Endodermal cell (in vitro differentiated cells): ENCODE data around the gene PTPRN2. TPM values are rescaled to one million over a fixed set of nuclear protein-coding genes. Genes with fewer than 3 reads are reported as not detected.
A peak's percentile ranks its signal among the peaks of the same experiment; 100 is the strongest.

Experiments
- DNase-seq: peaks from one replicate; pipeline ENCODE4 v3.0.0-alpha.2; 2017
- H3K27ac ChIP-seq: 2 replicates; pipeline ENCODE4 v1.5.1; 2013; ENCODE audit warnings: mild to moderate bottlenecking, low read depth, low read length, moderate library complexity
- H3K27me3 ChIP-seq: 2 replicates; pipeline ENCODE4 v1.6.1; 2013; ENCODE audit warnings: mild to moderate bottlenecking, low read length, moderate library complexity; ENCODE audit not compliant: insufficient read depth, control insufficient read depth, poor library complexity, severe bottlenecking
- H3K36me3 ChIP-seq: 2 replicates; pipeline ENCODE4 v1.7.0; 2013; ENCODE audit warnings: mild to moderate bottlenecking, low read length, moderate library complexity; ENCODE audit not compliant: control insufficient read depth, insufficient read depth
- H3K4me1 ChIP-seq: one replicate; pipeline ENCODE4 v1.7.0; 2013; ENCODE audit warnings: low read length; ENCODE audit not compliant: control insufficient read depth, insufficient read depth
- H3K4me3 ChIP-seq: 2 replicates; pipeline ENCODE4 v1.5.1; 2013; ENCODE audit warnings: mild to moderate bottlenecking, low read length, moderate library complexity
- H3K9ac ChIP-seq: 2 replicates; pipeline ENCODE4 v1.6.1; 2013; ENCODE audit warnings: mild to moderate bottlenecking, low read length, moderate library complexity; ENCODE audit not compliant: poor library complexity, severe bottlenecking; ENCODE audit errors: extremely low read depth
- H3K9me3 ChIP-seq: 2 replicates; pipeline ENCODE4 v1.6.1; 2013; ENCODE audit warnings: mild to moderate bottlenecking, low read length, moderate library complexity; ENCODE audit not compliant: control insufficient read depth
- H3K27ac Mint-ChIP-seq: 2 replicates; pipeline ENCODE4 v1.8.0; 2020; ENCODE audit warnings: mixed read lengths
- H3K27me3 Mint-ChIP-seq: 2 replicates; pipeline ENCODE4 v1.8.0; 2021; ENCODE audit warnings: mild to moderate bottlenecking, mixed read lengths; ENCODE audit not compliant: insufficient read depth
- H3K36me3 Mint-ChIP-seq: 2 replicates; pipeline ENCODE4 v1.8.0; 2020; ENCODE audit warnings: low read depth, mixed read lengths
- H3K4me1 Mint-ChIP-seq: 2 replicates; pipeline ENCODE4 v1.8.0; 2020; ENCODE audit warnings: mixed read lengths
- H3K4me3 Mint-ChIP-seq: 2 replicates; pipeline ENCODE4 v1.8.0; 2020; ENCODE audit warnings: mild to moderate bottlenecking, moderate library complexity, mixed read lengths
- H3K9me3 Mint-ChIP-seq: 2 replicates; pipeline ENCODE4 v1.8.0; 2020; ENCODE audit warnings: mild to moderate bottlenecking, mixed read lengths
- WGBS, 2 experiments: methylation state at CpG; one replicate each; pipeline versions ENCODE4 v1.1.5 to v1.1.7; 2013; ENCODE audit warnings: missing lambda C conversion rate in 2 of 2, mixed read lengths in 1 of 2; ENCODE audit not compliant: insufficient coverage in 1 of 2, insufficient read length in 1 of 2; 5-methylcytosine and 5-hydroxymethylcytosine counted together
- total RNA-seq, 2 donors: library from RNA; stranded (reverse); fragmentation: NEBNext Ultra II Directional in 1 of 2; extraction: Animal tissue kit (Norgen Biotek cat#: 25700) in 1 of 2; gene quantifications; 2 replicates in 1 of 2; 3 replicates in 1 of 2; pipeline ENCODE4 v1.2.1, GENCODE V29; 2021
- TF ChIP-seq, protein P1 (sequence below): fragments of 200-600 bp; sonication (generic); conservative IDR thresholded peaks from 2 replicates; pipeline ENCODE4 v1.5.0; 2021; ENCODE audit warnings: antibody characterized with exemption, mild to moderate bottlenecking

Gene PTPRN2
- total RNA-seq, 2 donors from 2014 or later, result 0.69 to 1.2 TPM

GRCh38 chr7:158187694-158187994, 400.0 kb downstream of the PTPRN2 start:
- Histone ChIP-seq H3K27ac (no peak overlapping the region), H3K4me1 (no peaks in the 10 kb centered on the region), H3K9me3 (peaks cover 86% of the 10 kb centered on the region), H3K36me3 (no peaks in the 10 kb centered on the region), H3K27me3 (no peaks in the 10 kb centered on the region), H3K4me3 (no peak overlapping the region), H3K9ac (no peak overlapping the region)
- TF ChIP-seq, protein P1, sequence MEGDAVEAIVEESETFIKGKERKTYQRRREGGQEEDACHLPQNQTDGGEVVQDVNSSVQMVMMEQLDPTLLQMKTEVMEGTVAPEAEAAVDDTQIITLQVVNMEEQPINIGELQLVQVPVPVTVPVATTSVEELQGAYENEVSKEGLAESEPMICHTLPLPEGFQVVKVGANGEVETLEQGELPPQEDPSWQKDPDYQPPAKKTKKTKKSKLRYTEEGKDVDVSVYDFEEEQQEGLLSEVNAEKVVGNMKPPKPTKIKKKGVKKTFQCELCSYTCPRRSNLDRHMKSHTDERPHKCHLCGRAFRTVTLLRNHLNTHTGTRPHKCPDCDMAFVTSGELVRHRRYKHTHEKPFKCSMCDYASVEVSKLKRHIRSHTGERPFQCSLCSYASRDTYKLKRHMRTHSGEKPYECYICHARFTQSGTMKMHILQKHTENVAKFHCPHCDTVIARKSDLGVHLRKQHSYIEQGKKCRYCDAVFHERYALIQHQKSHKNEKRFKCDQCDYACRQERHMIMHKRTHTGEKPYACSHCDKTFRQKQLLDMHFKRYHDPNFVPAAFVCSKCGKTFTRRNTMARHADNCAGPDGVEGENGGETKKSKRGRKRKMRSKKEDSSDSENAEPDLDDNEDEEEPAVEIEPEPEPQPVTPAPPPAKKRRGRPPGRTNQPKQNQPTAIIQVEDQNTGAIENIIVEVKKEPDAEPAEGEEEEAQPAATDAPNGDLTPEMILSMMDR, result no peak
- 88% methylated on average over 4 to 7 of the region's 7 CpGs for WGBS, 2 experiments
- H3K27ac Mint-ChIP-seq, result peak overlapping the region; percentile 41
- H3K27me3 Mint-ChIP-seq, result no peaks in the 10 kb centered on the region
- DNase-seq, result no peak
- H3K9me3 Mint-ChIP-seq, result peaks cover 12% of the 10 kb centered on the region
- no peaks in the 10 kb centered on the region for H3K36me3 Mint-ChIP-seq
- H3K4me1 Mint-ChIP-seq, result no peaks in the 10 kb centered on the region
- H3K4me3 Mint-ChIP-seq, result no peak overlapping the region

DNA sequence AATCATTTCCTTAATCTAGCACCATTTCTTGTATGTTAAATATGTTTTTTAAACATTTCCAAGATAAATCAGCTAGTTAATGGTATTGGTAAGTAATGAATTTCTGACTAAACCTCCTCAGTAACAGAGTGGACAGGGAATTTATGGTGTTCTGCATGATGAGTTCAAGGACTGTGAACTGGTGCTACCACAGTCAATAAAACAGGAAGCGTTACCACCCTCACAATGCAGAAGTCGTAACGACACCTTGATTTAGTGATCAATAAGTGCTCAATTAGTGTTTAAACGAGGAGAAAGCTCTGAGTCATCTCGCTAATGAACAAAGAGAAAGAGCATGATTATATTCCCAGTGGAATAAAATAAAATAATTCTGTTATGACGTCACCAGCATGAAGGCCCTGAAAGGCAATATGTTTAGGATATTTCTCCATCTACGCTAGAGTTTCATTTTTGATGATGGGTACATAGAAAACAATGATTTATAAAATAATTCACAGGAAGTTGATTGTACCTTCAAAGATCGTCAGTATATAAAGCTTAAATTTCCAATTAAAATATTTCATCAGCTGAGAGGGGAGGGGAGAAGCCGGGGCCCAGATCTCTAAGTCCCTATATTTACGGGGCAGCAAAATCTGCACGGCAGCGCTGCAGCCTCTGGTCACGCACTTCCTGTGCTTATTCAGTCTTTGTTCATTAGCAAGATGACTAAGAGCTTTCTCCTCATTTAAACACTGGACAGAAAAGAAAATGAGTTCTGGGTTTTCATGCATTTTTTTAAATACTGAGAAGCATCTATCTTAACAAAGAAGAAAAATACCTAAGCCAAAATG, 400.5 kb downstream of the PTPRN2 start:
- no peaks in the 10 kb centered on the region for H3K36me3 Mint-ChIP-seq
- H3K27me3 ChIP-seq, result no peaks in the 10 kb centered on the region
- H3K9ac ChIP-seq, result no peak overlapping the region
- peaks cover 2% of the 10 kb centered on the region for H3K27me3 Mint-ChIP-seq
- no peak overlapping the region for H3K27ac Mint-ChIP-seq
- H3K4me1 ChIP-seq, result no peaks in the 10 kb centered on the region
- no peak overlapping the region for H3K27ac ChIP-seq
- no peaks in the 10 kb centered on the region for H3K36me3 ChIP-seq
- H3K4me3 ChIP-seq, result no peak overlapping the region
- no peak for DNase-seq
- peaks cover 16% of the 10 kb centered on the region for H3K9me3 Mint-ChIP-seq
- WGBS, 2 experiments, result 70% methylated on average over 11 to 13 of the region's 13 CpGs
- TF ChIP-seq, protein P1, result no peak
- H3K9me3 ChIP-seq, result peaks cover 89% of the 10 kb centered on the region
- no peak overlapping the region for H3K4me3 Mint-ChIP-seq
- no peaks in the 10 kb centered on the region for H3K4me1 Mint-ChIP-seq

DNA sequence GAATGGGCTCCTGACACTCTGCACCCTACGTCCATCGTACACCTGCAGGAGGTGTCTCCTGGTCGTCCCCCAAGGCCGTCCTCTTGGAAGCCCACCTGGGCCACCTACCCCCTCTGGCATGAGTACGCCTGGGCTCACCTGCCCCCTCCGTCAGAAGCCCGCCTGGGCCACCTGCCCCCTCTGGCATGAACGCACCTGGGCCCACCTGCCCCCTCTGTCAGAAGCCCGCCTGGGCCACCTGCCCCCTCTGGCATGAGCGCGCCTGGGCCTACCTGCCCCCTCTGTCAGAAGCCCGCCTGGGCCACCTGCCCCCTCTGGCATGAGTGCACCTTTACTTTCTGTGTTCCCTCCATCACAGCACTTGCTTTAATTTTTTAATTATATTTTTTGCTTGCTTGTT, 401.2 kb downstream of the PTPRN2 start:
- H3K4me1 ChIP-seq, result no peaks in the 10 kb centered on the region
- no peak for DNase-seq
- no peak overlapping the region for H3K4me3 Mint-ChIP-seq
- WGBS, 2 experiments, result 86% methylated on average over 12 of the region's 12 CpGs; no CpG with 5 or more reads in 1 of the 2 experiments
- H3K4me3 ChIP-seq, result no peak overlapping the region
- TF ChIP-seq, protein P1, result no peak
- no peaks in the 10 kb centered on the region for H3K4me1 Mint-ChIP-seq
- H3K9ac ChIP-seq, result no peak overlapping the region
- peaks cover 88% of the 10 kb centered on the region for H3K9me3 ChIP-seq
- peaks cover 2% of the 10 kb centered on the region for H3K27me3 Mint-ChIP-seq
- H3K27me3 ChIP-seq, result no peaks in the 10 kb centered on the region
- no peaks in the 10 kb centered on the region for H3K36me3 Mint-ChIP-seq
- H3K9me3 Mint-ChIP-seq, result peaks cover 16% of the 10 kb centered on the region
- H3K27ac ChIP-seq, result no peak overlapping the region
- no peak overlapping the region for H3K27ac Mint-ChIP-seq
- no peaks in the 10 kb centered on the region for H3K36me3 ChIP-seq
